Natural killer cell (primary cell): ENCODE results near the gene MYO16. TPM values are rescaled to one million over a fixed set of nuclear protein-coding genes. Genes with fewer than 3 reads are reported as not detected.
A peak's percentile ranks its signal among the peaks of the same experiment; 100 is the strongest.

ENCODE experiments used
- ATAC-seq, 3 donors: fragments of 150-1000 bp in 2 of 3; fragments of 200-7000 bp in 1 of 3; cut with Tn5 transposase; 1 replicate in 1 of 3; 2 replicates in 2 of 3; pipeline ENCODE4 v1.10.0; 2021; ENCODE audit warnings: mild to moderate bottlenecking in 2 of 3, moderate library complexity in 2 of 3
- DNase-seq, 2 donors: peaks; one replicate each; pipeline versions ENCODE4 v3.0.0 to v3.0.0-alpha.2; 2013 to 2021; ENCODE audit warnings: mixed read lengths in 1 of 2
- H3K27ac ChIP-seq: one replicate; pipeline ENCODE4 v1.5.1; 2013; ENCODE audit warnings: mild to moderate bottlenecking, low read length
- H3K27me3 ChIP-seq: one replicate; pipeline ENCODE4 v1.6.1; 2013; ENCODE audit warnings: low read length; ENCODE audit not compliant: control insufficient read depth, insufficient read depth
- H3K36me3 ChIP-seq: one replicate; pipeline ENCODE4 v1.6.1; 2013; ENCODE audit warnings: low read length; ENCODE audit not compliant: control insufficient read depth, insufficient read depth
- H3K4me1 ChIP-seq: one replicate; pipeline ENCODE4 v1.6.1; 2013; ENCODE audit warnings: low read length; ENCODE audit not compliant: control insufficient read depth, insufficient read depth
- H3K4me3 ChIP-seq: one replicate; pipeline ENCODE4 v1.5.1; 2013; ENCODE audit warnings: low read length
- H3K9me3 ChIP-seq: one replicate; pipeline ENCODE4 v1.6.1; 2013; ENCODE audit warnings: low read length; ENCODE audit not compliant: control insufficient read depth, insufficient read depth
- H3K27ac Mint-ChIP-seq, 2 donors: one replicate each; pipeline ENCODE4 v1.8.0; 2022; ENCODE audit warnings: mild to moderate bottlenecking in 2 of 2, mixed read lengths in 2 of 2, moderate library complexity in 1 of 2
- H3K27me3 Mint-ChIP-seq, 2 donors: one replicate each; pipeline ENCODE4 v1.8.0; 2022; ENCODE audit warnings: low read depth in 2 of 2, mixed read lengths in 2 of 2
- H3K36me3 Mint-ChIP-seq: one replicate; pipeline ENCODE4 v1.8.0; 2022; ENCODE audit warnings: mixed read lengths
- H3K4me1 Mint-ChIP-seq, 2 donors: one replicate each; pipeline ENCODE4 v1.8.0; 2022; ENCODE audit warnings: mixed read lengths in 2 of 2
- H3K4me3 Mint-ChIP-seq: one replicate; pipeline ENCODE4 v1.8.0; 2022; ENCODE audit warnings: mild to moderate bottlenecking, moderate library complexity, mixed read lengths
- H3K9me3 Mint-ChIP-seq, 2 donors: one replicate each; pipeline ENCODE4 v1.8.0; 2022; ENCODE audit warnings: mixed read lengths in 2 of 2
- CTCF ChIP-seq: fragments of 200-600 bp; IDR thresholded peaks from one replicate; pipeline ENCODE4 v1.8.0; 2022; ENCODE audit warnings: antibody characterized with exemption
- WGBS: methylation state at CpG from one replicate; pipeline ENCODE4 v1.1.7; 2013; ENCODE audit warnings: missing lambda C conversion rate; ENCODE audit not compliant: insufficient coverage; 5-methylcytosine and 5-hydroxymethylcytosine counted together
- intact Hi-C: fragments of 100-400 bp; cut with micrococcal nuclease; formaldehyde crosslinking; loops from one replicate; pipeline ENCODE4 v1.14.2; 2022
- total RNA-seq, 4 donors: library from RNA; stranded (reverse); fragments of 120-200 nt in 1 of 4; gene quantifications; one replicate each; pipeline versions ENCODE4 v1.2.3 to v1.2.4, GENCODE V29; 2013 to 2022

The MYO16 gene
- total RNA-seq, 3 donors from 2014 or later (not counting 1 experiment from before 2014, with no cell fraction given): 0.28 TPM; not detected in 2

- Mint-ChIP-seq H3K4me1 (peaks cover 17 to 19% of the 10 kb centered on the region in 2 donors), H3K9me3 (no peaks in the 10 kb centered on the region), H3K4me3 (peak overlapping the region; percentile 72), H3K27me3 (peaks cover 8 to 9% of the 10 kb centered on the region in 2 donors), H3K36me3 (no peaks in the 10 kb centered on the region), H3K27ac (peak overlapping the region; percentile 58 to 86)
- DNase-seq (peak; percentile 31 to 41), ATAC-seq (peak; percentile 57 to 74 (median 71))
- Histone ChIP-seq H3K27me3 (no peaks in the 10 kb centered on the region), H3K4me3 (no peak overlapping the region), H3K4me1 (peaks cover 4% of the 10 kb centered on the region), H3K9me3 (no peaks in the 10 kb centered on the region), H3K27ac (no peak overlapping the region), H3K36me3 (no peaks in the 10 kb centered on the region)
- no peak for TF ChIP-seq CTCF
- intact Hi-C loops: loop anchor here (10.0 kb wide), 1 partner anchor 681 kb away; no protein-coding TSS in a partner anchor
- WGBS: 17% methylated on average over 9 of the region's 9 CpGs
Observed at GRCh38 chr13:108915634-108916512, 286.5 kb downstream of the MYO16 start.

GRCh38 chr13:108917581-108917980 lies 288.2 kb downstream of the MYO16 start:
- intact Hi-C loops: loop anchor here (10.0 kb wide), 1 partner anchor 683 kb away; no protein-coding TSS in a partner anchor

GRCh38 chr13:108919036-108919907 lies 289.9 kb downstream of the MYO16 start:
- Histone ChIP-seq H3K4me1 (peaks cover 4% of the 10 kb centered on the region), H3K9me3 (no peaks in the 10 kb centered on the region), H3K4me3 (no peak overlapping the region), H3K27me3 (no peaks in the 10 kb centered on the region), H3K27ac (no peak overlapping the region), H3K36me3 (no peaks in the 10 kb centered on the region)
- Mint-ChIP-seq H3K4me3 (no peak overlapping the region), H3K4me1 (peaks cover 17 to 19% of the 10 kb centered on the region in 2 donors), H3K9me3 (no peaks in the 10 kb centered on the region), H3K27ac (no peak overlapping the region), H3K36me3 (no peaks in the 10 kb centered on the region), H3K27me3 (peaks cover 0 to 3% of the 10 kb centered on the region in 2 donors)
- 88% methylated on average over 10 of the region's 11 CpGs for WGBS
- ATAC-seq (no peak), DNase-seq (no peak)
- no peak for TF ChIP-seq CTCF
- intact Hi-C loops: loop anchor here (10.0 kb wide), 1 partner anchor 684 kb away; no protein-coding TSS in a partner anchor

More at GRCh38 chr13:108917581-108917980, 288.2 kb downstream of the MYO16 start:
- Histone ChIP-seq H3K36me3 (no peaks in the 10 kb centered on the region), H3K4me1 (peaks cover 4% of the 10 kb centered on the region), H3K27ac (no peak overlapping the region), H3K9me3 (no peaks in the 10 kb centered on the region), H3K4me3 (no peak overlapping the region), H3K27me3 (no peaks in the 10 kb centered on the region)
- 75% methylated on average over 3 of the region's 3 CpGs for WGBS
- no peak for DNase-seq
- H3K9me3 Mint-ChIP-seq: no peaks in the 10 kb centered on the region
- H3K4me1 Mint-ChIP-seq: peaks cover 17 to 19% of the 10 kb centered on the region in 2 donors
- no peak for TF ChIP-seq CTCF
- no peak overlapping the region for H3K4me3 Mint-ChIP-seq
- H3K36me3 Mint-ChIP-seq: no peaks in the 10 kb centered on the region
- no peak for ATAC-seq
- H3K27ac Mint-ChIP-seq: no peak overlapping the region
- no peaks in the 10 kb centered on the region for H3K27me3 Mint-ChIP-seq
